Omental fat pad (tissue), 4 donors: ENCODE measurements around the gene SCGN. TPM values are rescaled to one million over a fixed set of nuclear protein-coding genes. Genes with fewer than 3 reads are reported as not detected.

Source experiments
- ATAC-seq: fragments of 150-250 bp; one replicate; pipeline ENCODE4 v1.9.1; 2016; ENCODE audit warnings: mild to moderate bottlenecking, moderate library complexity; ENCODE audit not compliant: low FRiP score
- DNase-seq: peaks from one replicate; pipeline ENCODE4 v3.0.0-alpha.2; 2019; ENCODE audit warnings: low spot score
- CTCF ChIP-seq, 3 donors: fragments of 450-650 bp; IDR thresholded peaks; one replicate each; pipeline ENCODE4 v1.5.1; 2016 to 2017; ENCODE audit warnings: antibody characterized with exemption in 3 of 3, mild to moderate bottlenecking in 3 of 3, moderate library complexity in 2 of 3
- total RNA-seq, 4 donors: library from RNA; depleted of rRNA; stranded (reverse); fragments of >200 nt; gene quantifications; one replicate each; pipeline ENCODE4 v1.1.0, GENCODE V29; 2016

The SCGN gene
- total RNA-seq, 4 donors from 2014 or later: 2.4 to 18.1 (median 6.4) TPM

DNA sequence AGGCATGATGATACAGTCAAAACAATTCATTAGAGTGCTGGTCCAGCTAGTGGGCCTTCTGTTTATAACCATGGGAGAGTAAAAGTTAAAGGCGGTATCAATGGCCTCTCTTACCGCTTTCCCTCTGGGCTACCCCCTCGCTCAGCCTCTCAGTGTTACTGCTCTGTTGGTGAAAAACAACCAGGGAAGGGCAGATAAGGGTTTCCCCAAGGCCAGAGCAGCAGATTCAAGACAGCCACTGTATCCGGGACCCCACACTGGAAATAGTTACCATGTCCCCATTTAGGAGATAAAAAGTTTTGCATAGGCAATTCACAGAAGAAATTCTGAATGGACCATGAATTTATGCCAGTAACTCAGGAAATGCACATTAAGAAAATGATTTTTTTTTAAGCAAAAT lies 13.4 kb downstream of the SCGN start:
- DNase-seq (no peak), ATAC-seq (no peak)
- TF ChIP-seq CTCF (IDR thresholded peaks at IDR 0.05): no peak

DNA sequence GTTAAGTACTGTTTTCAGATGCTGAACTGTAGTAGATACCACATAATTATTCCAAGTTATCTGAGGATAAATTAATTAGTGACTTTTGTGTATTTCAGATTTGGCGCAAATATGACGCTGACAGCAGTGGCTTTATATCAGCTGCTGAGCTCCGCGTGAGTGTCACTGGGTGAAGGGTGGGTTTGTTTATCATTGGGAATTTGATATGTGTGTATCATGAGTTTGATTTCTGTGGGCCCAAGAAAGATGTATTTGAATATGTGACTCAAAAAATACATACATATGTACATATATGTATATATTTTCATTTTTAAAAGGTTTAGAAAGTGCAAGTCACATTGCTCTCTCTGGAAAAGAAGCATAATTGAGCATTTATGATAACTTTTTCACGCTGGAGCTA lies 17.4 kb downstream of the SCGN start:
- ATAC-seq (no peak), DNase-seq (no peak)
- TF ChIP-seq CTCF (IDR thresholded peaks at IDR 0.05): no peak

DNA sequence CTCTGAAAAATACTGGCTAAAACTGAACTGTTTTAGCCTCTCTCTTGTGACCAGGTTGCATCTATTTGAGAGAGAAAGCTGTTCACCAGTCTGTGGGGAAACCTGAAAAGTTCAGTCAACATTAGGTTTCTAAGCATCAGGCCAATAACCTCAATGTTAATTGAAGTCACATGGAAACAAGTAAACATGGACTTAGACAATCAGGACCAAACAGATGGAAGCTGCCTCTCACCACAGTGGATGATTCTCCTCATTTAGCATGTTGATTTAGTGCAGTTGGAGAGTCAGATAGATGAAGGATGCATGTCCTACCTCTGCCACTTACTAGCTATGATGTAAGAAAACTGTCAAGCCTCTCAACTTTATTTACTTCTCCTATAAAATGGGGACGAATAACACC lies 18.2 kb downstream of the SCGN start:
- no peak for TF ChIP-seq CTCF (IDR thresholded peaks at IDR 0.05)
- ATAC-seq (no peak), DNase-seq (no peak)

DNA sequence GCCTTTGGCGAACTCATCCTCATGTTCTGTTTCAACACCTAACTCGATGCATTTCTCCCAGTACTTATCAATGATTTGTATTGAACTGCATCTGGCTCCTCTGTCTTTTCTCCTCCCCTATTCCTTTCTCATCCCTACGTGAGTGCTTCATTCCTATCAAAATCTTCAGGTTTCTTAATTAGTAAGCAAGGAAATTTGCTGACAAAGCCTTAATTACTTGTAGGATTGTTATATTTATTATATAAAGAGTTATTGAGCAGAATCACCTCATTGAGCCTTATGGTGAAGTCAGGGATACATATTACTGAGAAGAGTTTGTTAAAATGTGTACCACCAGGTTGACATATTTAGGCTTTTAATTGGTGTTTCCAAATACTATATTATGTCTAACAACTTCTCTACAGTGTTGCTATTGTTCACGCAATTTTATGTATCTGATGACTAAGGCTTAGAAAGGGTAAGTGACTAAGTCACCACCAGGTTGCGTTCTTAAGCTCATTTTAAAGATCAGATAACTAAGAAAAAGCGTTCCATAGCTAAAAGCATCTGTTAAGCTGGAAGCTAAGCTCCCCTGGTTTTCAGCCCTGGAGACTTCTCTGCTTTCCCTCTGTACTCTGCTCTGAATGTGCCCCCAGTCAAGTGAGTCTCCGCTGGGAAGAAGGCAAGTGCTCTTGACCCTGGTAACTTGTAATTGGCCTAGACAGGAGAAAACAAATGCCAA lies 18.9 kb downstream of the SCGN start:
- no peak for TF ChIP-seq CTCF (IDR thresholded peaks at IDR 0.05)
- DNase-seq (no peak), ATAC-seq (no peak)

DNA sequence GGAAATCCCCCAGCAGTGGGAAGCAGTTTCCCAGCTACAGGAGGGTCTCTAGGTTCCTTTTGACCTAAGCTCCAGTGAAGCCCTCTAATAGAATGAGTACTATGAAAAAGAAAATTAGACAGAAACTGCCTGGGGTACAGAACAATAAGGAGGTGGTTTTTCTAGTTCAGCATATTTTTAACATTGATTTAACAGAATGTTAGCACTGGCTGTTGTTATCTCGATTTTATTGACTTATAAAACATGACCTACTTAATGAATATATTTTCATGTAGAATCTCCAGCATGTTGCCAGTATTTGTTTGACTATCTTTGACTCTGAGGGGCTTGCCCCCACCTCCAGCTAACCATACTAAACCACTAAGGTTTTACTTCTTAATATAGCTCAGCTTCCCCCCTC lies 19.6 kb downstream of the SCGN start:
- no peak for TF ChIP-seq CTCF (IDR thresholded peaks at IDR 0.05)
- no peak for ATAC-seq
- no peak for DNase-seq

DNA sequence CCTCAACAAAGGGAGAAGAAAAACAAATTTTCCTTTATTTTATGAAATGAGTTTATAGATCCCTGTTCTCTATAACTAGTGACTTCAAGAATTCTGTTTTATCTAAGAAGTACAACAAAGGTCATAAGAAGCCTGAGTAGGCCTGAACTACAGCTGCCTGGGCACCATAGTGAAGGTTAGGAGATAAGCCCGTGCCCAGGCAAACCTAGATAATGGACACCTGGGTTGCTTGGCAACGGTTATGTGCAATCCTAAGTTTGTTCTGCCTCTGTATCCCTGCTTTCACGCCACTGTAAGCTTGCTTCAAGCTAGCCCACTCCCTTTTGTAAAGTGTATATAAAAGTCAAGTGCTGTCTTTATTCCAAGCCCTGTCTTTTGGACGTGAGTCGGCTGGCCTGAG lies 23.2 kb downstream of the SCGN start:
- ATAC-seq (no peak), DNase-seq (no peak)
- no peak for TF ChIP-seq CTCF (IDR thresholded peaks at IDR 0.05)

DNA sequence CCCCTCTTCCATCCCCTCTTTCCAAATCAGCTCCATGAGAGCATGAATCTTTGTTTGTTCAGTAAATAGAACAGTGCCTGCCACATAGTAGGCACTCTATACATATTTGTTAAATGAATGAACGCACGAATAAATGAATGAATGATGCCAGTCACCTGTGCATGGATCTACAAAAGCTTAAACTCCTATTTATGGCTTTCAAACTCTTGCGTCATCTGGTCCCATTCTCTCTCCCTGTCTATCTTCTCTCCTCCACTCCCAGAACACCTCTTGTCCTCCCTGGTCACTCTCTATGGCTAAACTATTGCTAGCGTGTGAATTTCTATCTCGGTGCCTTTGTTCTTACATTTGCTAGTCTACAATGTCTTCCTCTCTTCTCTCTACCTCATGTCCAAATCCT lies 24.8 kb downstream of the SCGN start:
- ATAC-seq (no peak), DNase-seq (no peak)
- TF ChIP-seq CTCF (IDR thresholded peaks at IDR 0.05): no peak
